GM18519 (cell line): ENCODE results near the gene ANKRD2.

ENCODE experiments used
- ATAC-seq: cut with Tn5 transposase; IDR thresholded peaks from one replicate; pipeline ENCODE4 v1.9.1; 2021; ENCODE audit warnings: mild to moderate bottlenecking, moderate library complexity; ENCODE audit not compliant: unreplicated experiment, low FRiP score

Gene ANKRD2

GRCh38 chr10:97632949-97633884 lies 60.6 kb downstream of the ANKRD2 start, which contains the start of gene MORN4:
TSS of gene MORN4 (minus strand) at chr10:97633500. CDS start at chr10:97619653, 13,847 bp downstream.
- peak; percentile 94 for ATAC-seq
